HepG2 (cell line): Measurements from ENCODE around the gene LARP1. TPM values are rescaled to one million over a fixed set of nuclear protein-coding genes. Genes with fewer than 3 reads are reported as not detected.

Source experiments
- ARNT ChIP-seq: fragments of 450-650 bp; IDR thresholded peaks from 2 replicates; pipeline ENCODE4 v1.6.1; 2017
- ATF7-NPFF ChIP-seq: sonication (generic); formaldehyde crosslinking; IDR thresholded peaks from 2 replicates; pipeline ENCODE4 v1.8.1; 2023; ENCODE audit warnings: mild to moderate bottlenecking, low read depth, missing genetic modification reagents, moderate library complexity
- CAMTA2 ChIP-seq: sonication (generic); formaldehyde crosslinking; IDR thresholded peaks from 2 replicates; pipeline ENCODE4 v1.4.0; 2020; ENCODE audit warnings: mild to moderate bottlenecking, missing genetic modification reagents, borderline replicate concordance
- FOXA3 ChIP-seq: IDR thresholded peaks from 2 replicates; pipeline ENCODE4 v1.6.1; 2016; ENCODE audit warnings: missing genetic modification reagents, missing compliant biosample characterization
- GABPA ChIP-seq, 2 experiments: IDR thresholded peaks; 2 replicates each; pipeline ENCODE4 v1.6.1; 2011 to 2016; ENCODE audit warnings: low read depth in 2 of 2, low read length in 1 of 2, missing biosample characterization in 1 of 2, missing genetic modification characterization in 1 of 2
- KIAA2018 ChIP-seq: sonication (generic); formaldehyde crosslinking; IDR thresholded peaks from 2 replicates; pipeline ENCODE4 v1.5.0; 2020; ENCODE audit warnings: mild to moderate bottlenecking, missing genetic modification reagents, borderline replicate concordance
- KLF12 ChIP-seq: sonication (generic); formaldehyde crosslinking; IDR thresholded peaks from 2 replicates; pipeline ENCODE4 v1.4.0; 2020; ENCODE audit warnings: missing genetic modification reagents, borderline replicate concordance
- MBD4 ChIP-seq: IDR thresholded peaks from 2 replicates; pipeline ENCODE4 v1.6.1; 2012; ENCODE audit warnings: low read length, inconsistent platforms, borderline replicate concordance
- MYC ChIP-seq: sonication (generic); formaldehyde crosslinking; IDR thresholded peaks from 2 replicates; pipeline ENCODE4 v1.9.0; 2021; ENCODE audit warnings: missing genetic modification reagents, borderline replicate concordance
- NONO ChIP-seq, 2 experiments: fragments of 450-650 bp in 1 of 2; sonication (generic) in 1 of 2; formaldehyde crosslinking in 1 of 2; IDR thresholded peaks in 1 of 2; conservative IDR thresholded peaks in 1 of 2; 2 replicates each; pipeline versions ENCODE4 v1.6.1 to v1.8.0; 2017 to 2022; ENCODE audit warnings: mild to moderate bottlenecking in 1 of 2, missing genetic modification reagents in 1 of 2, moderate library complexity in 1 of 2
- SUZ12 ChIP-seq: fragments of 150-350 bp; IDR thresholded peaks from 2 replicates; pipeline ENCODE4 v1.6.1; 2014; ENCODE audit warnings: low read depth, low read length
- THAP11 ChIP-seq: IDR thresholded peaks from 2 replicates; pipeline ENCODE4 v1.6.1; 2016; ENCODE audit warnings: missing biosample characterization, missing genetic modification reagents
- ZNF367 ChIP-seq: sonication (generic); formaldehyde crosslinking; IDR thresholded peaks from 2 replicates; pipeline ENCODE4 v1.4.0; 2020; ENCODE audit warnings: missing genetic modification reagents, borderline replicate concordance
- ZNF382 ChIP-seq: sonication (generic); formaldehyde crosslinking; IDR thresholded peaks from 2 replicates; pipeline ENCODE4 v1.5.0; 2020; ENCODE audit warnings: missing genetic modification reagents, mild to moderate bottlenecking, borderline replicate concordance
- ZNF468 ChIP-seq: sonication (generic); formaldehyde crosslinking; IDR thresholded peaks from 2 replicates; pipeline ENCODE4 v1.8.0; 2022; ENCODE audit warnings: mild to moderate bottlenecking, moderate library complexity, missing genetic modification reagents
- ZNF547 ChIP-seq: sonication (generic); formaldehyde crosslinking; IDR thresholded peaks from 2 replicates; pipeline ENCODE4 v1.5.1; 2020; ENCODE audit warnings: mild to moderate bottlenecking, missing genetic modification reagents
- ZNF564 ChIP-seq: sonication (generic); formaldehyde crosslinking; IDR thresholded peaks from 2 replicates; pipeline ENCODE4 v1.8.1; 2023; ENCODE audit warnings: mild to moderate bottlenecking, missing genetic modification reagents
- ZNF652 ChIP-seq: IDR thresholded peaks from 2 replicates; pipeline ENCODE4 v1.6.1; 2016; ENCODE audit warnings: low read depth, borderline replicate concordance
- ZNF878 ChIP-seq: sonication (generic); formaldehyde crosslinking; IDR thresholded peaks from 2 replicates; pipeline ENCODE4 v1.8.1; 2023; ENCODE audit warnings: mild to moderate bottlenecking, missing genetic modification reagents, moderate library complexity
- polyA plus RNA-seq, 8 experiments: library from polyadenylated mRNA; depleted of rRNA in 3 of 8; stranded (reverse) in 7 of 8; unstranded in 1 of 8; fragments of >200 nt; fragmentation: Illumina TruSeq in 4 of 8; extraction: Trizol in 4 of 8; gene quantifications; 2 replicates each; pipeline versions ENCODE4 v1.2.1 to v1.2.3, GENCODE V29; 2011 to 2016; ENCODE audit warnings: low read depth in 4 of 8, missing spikeins in 1 of 8, mixed read lengths in 1 of 8; ENCODE audit not compliant: insufficient read depth in 1 of 8
- total RNA-seq, 5 experiments: library from RNA; depleted of rRNA; stranded (reverse); fragments of >200 nt; fragmentation: Illumina TruSeq; extraction: Trizol; gene quantifications; 2 replicates each; pipeline ENCODE4 v1.2.3, GENCODE V29; 2016; ENCODE audit warnings: low read depth in 1 of 5
- TF ChIP-seq, protein P1 (sequence below): sonication (generic); formaldehyde crosslinking; IDR thresholded peaks from 2 replicates; pipeline ENCODE4 v1.5.0; 2020; ENCODE audit warnings: mild to moderate bottlenecking, missing genetic modification reagents

The LARP1 gene
- total and polyA plus RNA-seq, 2 of the 13 experiments (the other 11 are each of a cell fraction or from before 2014, with no cell fraction given), result 45.2 to 61.4 TPM

DNA sequence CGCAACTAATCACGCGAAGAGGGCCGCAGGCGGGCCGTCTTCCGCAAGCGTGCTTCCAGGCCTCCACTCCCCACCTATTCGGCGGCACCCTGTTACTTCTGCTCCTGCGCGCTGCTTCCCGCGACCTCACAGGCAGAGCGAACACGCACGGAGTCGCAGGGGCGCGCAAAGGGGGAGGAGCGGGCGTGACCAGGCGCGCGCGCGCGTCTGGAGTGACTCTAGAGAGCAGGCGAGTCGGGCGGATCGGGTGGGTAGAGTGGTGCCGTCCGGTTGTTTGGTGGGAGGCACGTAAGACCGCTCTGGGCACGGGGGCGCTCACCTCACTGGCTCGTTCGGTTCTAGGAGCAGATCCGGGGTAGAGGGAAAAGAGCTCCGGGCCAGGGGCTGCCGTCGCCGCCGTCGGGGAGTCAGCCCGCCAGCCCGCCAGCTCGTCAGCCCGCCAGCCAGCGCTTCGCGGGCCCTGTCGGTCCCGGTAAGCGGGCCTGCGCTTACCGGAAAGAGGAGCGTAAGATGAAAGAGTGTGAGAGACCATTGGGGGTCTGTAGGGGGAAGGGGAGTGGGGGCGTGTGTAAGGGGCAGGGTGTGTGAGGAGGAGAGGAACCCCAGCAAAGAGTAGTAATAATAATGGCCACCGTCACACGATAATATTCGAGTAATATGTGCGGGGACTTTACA is 103.3 kb downstream of the LARP1 start, which contains the start of gene CNOT8 (continued):
- TF ChIP-seq, protein P1, sequence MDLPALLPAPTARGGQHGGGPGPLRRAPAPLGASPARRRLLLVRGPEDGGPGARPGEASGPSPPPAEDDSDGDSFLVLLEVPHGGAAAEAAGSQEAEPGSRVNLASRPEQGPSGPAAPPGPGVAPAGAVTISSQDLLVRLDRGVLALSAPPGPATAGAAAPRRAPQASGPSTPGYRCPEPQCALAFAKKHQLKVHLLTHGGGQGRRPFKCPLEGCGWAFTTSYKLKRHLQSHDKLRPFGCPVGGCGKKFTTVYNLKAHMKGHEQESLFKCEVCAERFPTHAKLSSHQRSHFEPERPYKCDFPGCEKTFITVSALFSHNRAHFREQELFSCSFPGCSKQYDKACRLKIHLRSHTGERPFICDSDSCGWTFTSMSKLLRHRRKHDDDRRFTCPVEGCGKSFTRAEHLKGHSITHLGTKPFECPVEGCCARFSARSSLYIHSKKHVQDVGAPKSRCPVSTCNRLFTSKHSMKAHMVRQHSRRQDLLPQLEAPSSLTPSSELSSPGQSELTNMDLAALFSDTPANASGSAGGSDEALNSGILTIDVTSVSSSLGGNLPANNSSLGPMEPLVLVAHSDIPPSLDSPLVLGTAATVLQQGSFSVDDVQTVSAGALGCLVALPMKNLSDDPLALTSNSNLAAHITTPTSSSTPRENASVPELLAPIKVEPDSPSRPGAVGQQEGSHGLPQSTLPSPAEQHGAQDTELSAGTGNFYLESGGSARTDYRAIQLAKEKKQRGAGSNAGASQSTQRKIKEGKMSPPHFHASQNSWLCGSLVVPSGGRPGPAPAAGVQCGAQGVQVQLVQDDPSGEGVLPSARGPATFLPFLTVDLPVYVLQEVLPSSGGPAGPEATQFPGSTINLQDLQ (CRISPR knock-in tag), result no peak
- TF ChIP-seq ZNF382 (CRISPR knock-in tag) (no peak), ZNF652 (CRISPR knock-in tag) (peak; percentile 23; the same call in 1 of the 2 replicates), MYC (CRISPR knock-in tag) (peak; percentile 78), KIAA2018 (CRISPR knock-in tag) (no peak), FOXA3 (CRISPR knock-in tag) (peak; percentile 82), ZNF878 (no peak), SUZ12 (no peak), GABPA (IDR thresholded peaks at IDR 0.05; ENCODE audit: low read depth, low read length) (peak; percentile 69), GABPA (CRISPR knock-in tag; IDR thresholded peaks at IDR 0.05; ENCODE audit: low read depth) (peak; percentile 86), CAMTA2 (CRISPR knock-in tag) (no peak), ARNT (no peak), MBD4 (no peak), THAP11 (peak; percentile 84), NONO (IDR thresholded peaks at IDR 0.05) (no peak), NONO (CRISPR knock-in tag; conservative IDR thresholded peaks at IDR 0.05) (peak; percentile 91), ATF7-NPFF (CRISPR knock-in tag) (no peak; the same call in 1 of the 2 replicates), ZNF547 (CRISPR knock-in tag) (peak; percentile 57), ZNF468 (no peak), ZNF564 (CRISPR knock-in tag) (0 out of 2 replicates have a peak, but pooled peaks have one; percentile 68), KLF12 (CRISPR knock-in tag) (no peak), ZNF367 (CRISPR knock-in tag) (no peak)
